HG03196 (cell line): ENCODE data around the gene PC.
"Not testable (repeated sequence)": the region's sequence is repeated elsewhere in the genome, so short reads cannot be mapped to it uniquely, and the experiment has no call there.

Experiments used
- ATAC-seq: cut with Tn5 transposase; IDR thresholded peaks from one replicate; pipeline ENCODE4 v1.9.1; 2021; ENCODE audit not compliant: unreplicated experiment

PC gene

GRCh38 chr11:66979336-66979980 lies 21.3 kb upstream of the PC start:
- ATAC-seq = no peak

GRCh38 chr11:66978717-66979116 lies 20.5 kb upstream of the PC start:
- ATAC-seq = no peak

GRCh38 chr11:66978229-66978628 lies 20.0 kb upstream of the PC start:
- no peak for ATAC-seq

GRCh38 chr11:66976925-66977324 lies 18.7 kb upstream of the PC start:
- no peak for ATAC-seq

GRCh38 chr11:66976028-66976467 lies 17.9 kb upstream of the PC start:
- ATAC-seq = no peak

GRCh38 chr11:66975405-66976027 lies 17.3 kb upstream of the PC start:
- no peak for ATAC-seq

- no peak for ATAC-seq
Observed at GRCh38 chr11:66974724-66975404, 16.7 kb upstream of the PC start, which contains the start of gene C11orf86. C11orf86 (plus strand) TSS chr11:66975304; CDS start chr11:66975363, 59 bp downstream.

- no peak for ATAC-seq
Observed at GRCh38 chr11:66973956-66974580, 15.9 kb upstream of the PC start.

GRCh38 chr11:66971488-66971887 lies 13.3 kb upstream of the PC start:
- ATAC-seq = no peak

GRCh38 chr11:66970807-66971442 lies 12.7 kb upstream of the PC start:
- ATAC-seq = no peak

GRCh38 chr11:66970371-66970806 lies 12.2 kb upstream of the PC start:
- no peak for ATAC-seq

GRCh38 chr11:66969584-66970225 lies 11.5 kb upstream of the PC start:
- no peak for ATAC-seq

- no peak for ATAC-seq
Observed at GRCh38 chr11:66967670-66968425, 9.7 kb upstream of the PC start.

GRCh38 chr11:66966351-66966750 lies 8.2 kb upstream of the PC start:
- ATAC-seq = no peak

- ATAC-seq = no peak
Observed at GRCh38 chr11:66964495-66964894, 6.3 kb upstream of the PC start.

- ATAC-seq = no peak
Observed at GRCh38 chr11:66962801-66963200, 4.6 kb upstream of the PC start.

- ATAC-seq = no peak
Observed at GRCh38 chr11:66962247-66962646, 4.1 kb upstream of the PC start.

GRCh38 chr11:66961691-66962213 lies 3.6 kb upstream of the PC start:
- ATAC-seq = not testable (repeated sequence)

- no peak for ATAC-seq
Observed at GRCh38 chr11:66958956-66959274, 732 bp upstream of the PC start.

- no peak for ATAC-seq
Observed at GRCh38 chr11:66957971-66958231, 282 bp downstream of the PC start.
